Measurements from ENCODE around the gene EEFSEC.

GRCh38 chr3:128318275-128318941 lies 165.1 kb downstream of the EEFSEC start:
- TF ChIP-seq CTCF (IDR thresholded peaks at IDR 0.05; ENCODE audit: insufficient read depth, low read length) (no peak), SPI1 (IDR thresholded peaks at IDR 0.05; ENCODE audit: borderline replicate concordance, low read depth) (no peak), POLR2AphosphoS5 (IDR thresholded peaks at IDR 0.05; ENCODE audit: low read depth) (no peak)

Measured in HL-60 (cell line).